Common myeloid progenitor, CD34-positive (primary cell): Measurements from ENCODE around the gene HRH3.

Experiments used
- CTCF ChIA-PET: fragments of 350-600 bp; sonication (Branson Sonifier 250); formaldehyde crosslinking; loops from one replicate; lab custom pipeline; 2021; ENCODE audit warnings: antibody characterized with exemption; lab: Charles Lee
- POLR2A ChIA-PET: fragments of 350-600 bp; sonication (Branson Sonifier 250); formaldehyde crosslinking; loops from one replicate; lab custom pipeline; 2021; ENCODE audit warnings: antibody characterized with exemption; lab: Charles Lee
- DNase-seq, 3 donors: peaks; one replicate each; pipeline versions ENCODE4 v3.0.0 to v3.0.0-alpha.2; 2013
- H3K27ac ChIP-seq, 2 experiments: 1 replicate in 1 of 2; 2 replicates in 1 of 2; pipeline ENCODE4 v1.7.0; 2013; ENCODE audit warnings: inconsistent platforms in 2 of 2, low read length in 2 of 2, mild to moderate bottlenecking in 2 of 2, low read depth in 1 of 2, moderate library complexity in 1 of 2; ENCODE audit not compliant: severe bottlenecking in 2 of 2, insufficient read depth in 1 of 2, poor library complexity in 1 of 2
- H3K27me3 ChIP-seq, 5 experiments: replicated peaks in 2 of 5; 1 replicate in 3 of 5; 2 replicates in 2 of 5; pipeline versions ENCODE4 v1.6.1 to v1.7.0; 2013; ENCODE audit warnings: low read length in 4 of 5, mild to moderate bottlenecking in 2 of 5, moderate library complexity in 2 of 5, inconsistent platforms in 1 of 5; ENCODE audit not compliant: insufficient read depth in 5 of 5, control insufficient read depth in 4 of 5
- H3K36me3 ChIP-seq, 4 experiments: 1 replicate in 2 of 4; 2 replicates in 2 of 4; pipeline versions ENCODE4 v1.6.1 to v1.7.0; 2013; ENCODE audit warnings: low read length in 3 of 4, control low read depth in 1 of 4, mild to moderate bottlenecking in 1 of 4; ENCODE audit not compliant: control insufficient read depth in 4 of 4, insufficient read depth in 4 of 4
- H3K4me1 ChIP-seq, 4 experiments: 1 replicate in 3 of 4; 2 replicates in 1 of 4; pipeline versions ENCODE4 v1.6.1 to v1.7.1; 2013; ENCODE audit warnings: low read length in 3 of 4, mild to moderate bottlenecking in 3 of 4, control low read depth in 1 of 4, inconsistent platforms in 1 of 4, moderate library complexity in 1 of 4; ENCODE audit not compliant: control insufficient read depth in 4 of 4, insufficient read depth in 4 of 4; ENCODE audit errors: control extremely low read depth in 1 of 4
- H3K4me3 ChIP-seq, 7 experiments: 1 replicate in 4 of 7; 2 replicates in 3 of 7; pipeline versions ENCODE4 v1.5.1 to v1.7.0; 2013; ENCODE audit warnings: mild to moderate bottlenecking in 7 of 7, low read length in 6 of 7, moderate library complexity in 6 of 7, inconsistent platforms in 2 of 7, low read depth in 2 of 7, control low read depth in 1 of 7; ENCODE audit not compliant: insufficient read depth in 4 of 7, control insufficient read depth in 1 of 7; ENCODE audit errors: extremely low read depth in 1 of 7
- H3K9me3 ChIP-seq, 5 experiments: 1 replicate in 4 of 5; 2 replicates in 1 of 5; pipeline versions ENCODE4 v1.6.1 to v1.7.1; 2013; ENCODE audit warnings: low read length in 4 of 5, mild to moderate bottlenecking in 2 of 5, inconsistent platforms in 1 of 5, low read depth in 1 of 5, moderate library complexity in 1 of 5; ENCODE audit not compliant: control insufficient read depth in 4 of 5, insufficient read depth in 2 of 5; ENCODE audit errors: control extremely low read depth in 1 of 5
- WGBS: methylation state at CpG from one replicate; pipeline ENCODE4 v1.1.5; 2013; ENCODE audit not compliant: insufficient coverage; 5-methylcytosine and 5-hydroxymethylcytosine counted together

The HRH3 gene

DNA sequence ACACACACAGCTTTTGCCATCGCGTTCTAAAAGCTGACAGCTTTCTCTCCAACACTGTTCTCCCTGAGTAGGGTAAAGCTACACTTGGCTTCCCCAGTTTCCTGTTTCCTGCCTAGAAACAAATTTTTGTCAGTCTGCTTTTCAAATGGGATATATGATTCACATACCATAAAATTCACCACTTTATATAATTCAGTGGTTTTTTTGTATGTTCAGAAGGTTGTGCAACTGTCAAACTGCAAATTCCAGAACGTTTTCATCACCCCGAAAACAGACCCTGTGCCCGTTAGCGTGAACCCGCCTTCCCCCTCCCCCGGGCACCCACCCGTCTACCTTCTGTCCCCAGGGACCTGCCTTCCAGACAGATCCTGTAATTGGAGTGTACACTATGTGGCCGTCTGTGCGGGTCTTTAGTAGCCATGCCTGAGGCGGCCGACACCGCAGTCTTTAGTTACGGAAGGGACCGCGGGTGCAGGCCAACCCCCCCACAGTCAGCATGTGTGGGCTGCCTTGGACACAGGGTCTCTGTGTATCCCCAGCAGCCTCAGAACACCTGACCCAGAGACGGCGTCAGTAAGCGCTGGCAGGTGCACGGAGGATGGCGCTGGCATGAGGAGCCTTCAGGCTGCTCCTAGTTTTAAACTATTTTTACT, 16.6 kb downstream of the HRH3 start:
- no peak for DNase-seq
- no peaks in the 10 kb centered on the region for H3K27me3 ChIP-seq
- no peak overlapping the region for H3K27ac ChIP-seq
- H3K4me1 ChIP-seq, result no peaks in the 10 kb centered on the region
- H3K36me3 ChIP-seq, result peaks cover 2 to 41% (median 27%) of the 10 kb centered on the region in 4 experiments
- no peak overlapping the region for H3K4me3 ChIP-seq
- ChIA-PET POLR2A (no interaction called here), CTCF (no interaction called here)
- WGBS, result 90% methylated on average over 17 of the region's 22 CpGs
- no peaks in the 10 kb centered on the region for H3K9me3 ChIP-seq

DNA sequence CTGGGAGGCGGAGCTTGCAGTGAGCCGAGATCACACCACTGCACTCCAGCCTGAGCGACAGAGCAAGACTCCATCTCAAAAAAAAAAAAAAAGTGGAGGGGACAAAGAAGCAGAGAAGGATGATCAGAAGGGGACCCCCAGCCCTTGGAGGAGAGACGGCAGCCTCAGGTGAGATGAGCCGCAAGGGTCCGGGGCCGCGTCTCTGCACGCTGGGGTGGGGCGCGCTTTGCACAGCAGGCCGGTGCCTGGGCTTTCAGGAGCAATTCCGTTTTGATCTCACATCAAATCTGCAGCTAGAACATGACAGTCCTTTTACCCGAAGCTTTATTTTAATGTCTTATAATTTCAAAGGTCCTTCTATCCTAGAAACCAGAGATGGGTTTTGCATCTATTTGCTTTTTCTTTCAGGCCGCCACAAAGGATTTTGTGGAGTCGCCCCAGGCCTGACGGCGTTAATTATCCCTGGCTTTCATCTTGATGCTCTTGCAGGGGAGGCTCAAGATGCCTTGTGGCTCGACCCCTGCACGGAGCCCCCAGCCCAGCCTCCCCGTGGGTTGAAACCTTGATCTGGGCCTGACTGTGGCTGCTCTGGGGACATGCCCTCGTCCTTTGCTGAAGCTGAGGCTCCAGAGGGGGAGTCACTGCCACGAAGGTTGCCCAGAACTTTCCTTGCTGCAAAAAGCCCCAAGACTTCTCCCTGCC, 17.3 kb downstream of the HRH3 start:
- Histone ChIP-seq H3K4me3 (no peak overlapping the region), H3K9me3 (no peaks in the 10 kb centered on the region), H3K27me3 (no peaks in the 10 kb centered on the region), H3K36me3 (peaks cover 2 to 47% (median 32%) of the 10 kb centered on the region in 4 experiments), H3K4me1 (no peaks in the 10 kb centered on the region), H3K27ac (no peak overlapping the region)
- 96% methylated on average over 23 of the region's 23 CpGs for WGBS
- ChIA-PET POLR2A (no interaction called here), CTCF (no interaction called here)
- DNase-seq, result no peak

DNA sequence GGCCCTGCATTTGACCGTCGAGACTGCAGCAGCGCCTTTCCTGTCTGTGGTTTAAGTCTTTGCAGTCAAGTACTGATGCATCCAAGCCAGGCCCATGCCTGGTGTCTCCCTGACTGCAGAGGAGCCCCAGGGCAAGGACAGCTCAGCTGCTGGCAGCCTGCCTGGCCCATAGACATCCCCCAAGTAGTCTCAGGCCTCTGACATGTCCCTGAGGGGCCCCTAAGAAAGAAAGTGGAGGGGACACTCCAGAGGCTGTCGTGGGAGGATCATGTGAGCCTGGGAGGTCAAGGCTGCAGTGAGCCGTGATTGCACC, 18.0 kb downstream of the HRH3 start:
- H3K4me1 ChIP-seq, result no peaks in the 10 kb centered on the region
- H3K27ac ChIP-seq, result no peak overlapping the region
- no peak for DNase-seq
- ChIA-PET CTCF (no interaction called here), POLR2A (no interaction called here)
- peaks cover 2 to 54% (median 31%) of the 10 kb centered on the region in 4 experiments for H3K36me3 ChIP-seq
- no peaks in the 10 kb centered on the region for H3K27me3 ChIP-seq
- 73% methylated on average over 5 of the region's 5 CpGs for WGBS
- no peaks in the 10 kb centered on the region for H3K9me3 ChIP-seq
- no peak overlapping the region for H3K4me3 ChIP-seq

DNA sequence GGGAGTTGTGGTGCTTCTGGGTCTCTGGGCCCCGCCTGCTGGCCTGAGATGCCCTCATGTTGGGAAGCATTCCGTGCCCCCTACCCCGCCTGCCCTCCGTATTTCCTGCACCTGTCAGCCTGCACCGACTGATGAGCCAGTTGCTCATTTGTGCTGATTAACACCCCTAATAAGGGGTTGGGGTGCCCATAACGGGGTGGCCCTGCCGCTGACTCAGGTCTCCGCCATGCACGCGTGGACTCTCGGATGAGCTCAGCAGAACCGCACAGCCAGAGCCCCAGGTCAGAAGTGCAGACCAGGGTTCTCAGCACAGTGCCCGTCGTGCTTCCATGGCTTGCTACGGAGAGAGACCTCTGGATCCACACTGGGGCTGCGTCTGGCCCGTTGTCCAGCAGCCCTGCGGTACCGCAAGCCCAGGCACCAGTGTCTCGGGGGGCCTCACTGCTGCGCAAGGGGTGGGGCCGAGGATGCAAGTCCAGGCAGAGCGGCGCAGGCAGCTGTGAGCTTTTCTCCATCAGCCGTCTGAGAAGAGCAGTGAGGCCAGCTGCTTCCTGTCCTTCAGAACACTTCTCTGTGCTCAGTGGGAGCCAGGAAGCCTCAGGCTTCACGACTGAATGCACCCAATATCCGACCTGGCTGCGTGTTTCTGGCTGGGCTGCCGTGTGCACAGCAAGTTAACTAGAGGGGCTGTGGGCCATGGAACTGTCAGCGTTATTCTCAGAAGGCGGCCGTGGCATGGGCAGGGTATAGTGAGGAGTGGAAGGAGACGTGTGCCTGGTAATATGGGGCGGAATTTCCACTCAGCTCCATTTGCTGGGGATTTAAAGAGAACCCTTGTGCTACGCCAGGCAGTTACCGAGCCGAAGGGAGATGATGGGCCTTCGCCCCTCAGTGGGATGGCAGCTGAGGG, 18.6 kb downstream of the HRH3 start:
- POLR2A ChIA-PET, result no interaction called here
- H3K4me1 ChIP-seq, result no peaks in the 10 kb centered on the region
- 93% methylated on average over 37 of the region's 38 CpGs for WGBS
- DNase-seq, result no peak
- H3K27ac ChIP-seq, result no peak overlapping the region
- CTCF ChIA-PET, result no interaction called here
- no peaks in the 10 kb centered on the region for H3K9me3 ChIP-seq
- no peak overlapping the region for H3K4me3 ChIP-seq
- H3K36me3 ChIP-seq, result peaks cover 2 to 55% (median 31%) of the 10 kb centered on the region in 4 experiments
- H3K27me3 ChIP-seq, result no peaks in the 10 kb centered on the region

DNA sequence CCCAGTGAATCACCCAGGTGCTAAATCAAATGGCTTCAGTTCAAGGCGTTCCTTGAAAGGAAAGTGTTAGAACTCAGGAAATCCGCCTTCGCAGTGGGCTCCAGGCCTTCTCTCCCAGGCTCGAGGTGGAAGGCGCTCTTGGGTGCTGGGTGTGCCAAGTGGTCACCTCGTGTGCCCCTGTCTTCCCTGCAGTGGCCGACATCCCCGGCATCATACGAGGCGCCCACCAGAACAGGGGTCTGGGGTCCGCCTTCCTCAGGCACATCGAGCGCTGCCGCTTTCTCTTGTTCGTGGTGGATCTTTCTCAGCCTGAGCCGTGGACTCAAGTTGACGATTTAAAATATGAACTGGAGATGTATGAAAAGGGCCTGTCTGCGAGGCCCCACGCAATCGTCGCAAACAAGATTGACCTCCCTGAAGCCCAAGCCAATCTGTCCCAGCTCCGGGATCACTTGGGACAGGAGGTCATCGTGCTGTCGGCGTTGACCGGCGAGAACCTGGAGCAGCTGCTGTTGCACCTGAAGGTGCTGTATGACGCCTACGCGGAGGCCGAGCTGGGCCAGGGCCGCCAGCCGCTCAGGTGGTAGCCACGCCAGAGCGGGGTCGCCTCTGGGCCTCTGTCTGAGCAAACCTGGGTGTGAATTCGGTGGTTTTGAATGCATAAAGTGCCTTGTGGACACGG, 19.4 kb downstream of the HRH3 start:
- Histone ChIP-seq H3K27ac (no peak overlapping the region), H3K36me3 (peaks cover 2 to 57% (median 34%) of the 10 kb centered on the region in 4 experiments), H3K4me1 (no peaks in the 10 kb centered on the region), H3K27me3 (no peaks in the 10 kb centered on the region), H3K4me3 (no peak overlapping the region), H3K9me3 (no peaks in the 10 kb centered on the region)
- POLR2A ChIA-PET, result no interaction called here
- CTCF ChIA-PET, result no interaction called here
- DNase-seq, result no peak
- WGBS, result 97% methylated on average over 33 of the region's 38 CpGs

DNA sequence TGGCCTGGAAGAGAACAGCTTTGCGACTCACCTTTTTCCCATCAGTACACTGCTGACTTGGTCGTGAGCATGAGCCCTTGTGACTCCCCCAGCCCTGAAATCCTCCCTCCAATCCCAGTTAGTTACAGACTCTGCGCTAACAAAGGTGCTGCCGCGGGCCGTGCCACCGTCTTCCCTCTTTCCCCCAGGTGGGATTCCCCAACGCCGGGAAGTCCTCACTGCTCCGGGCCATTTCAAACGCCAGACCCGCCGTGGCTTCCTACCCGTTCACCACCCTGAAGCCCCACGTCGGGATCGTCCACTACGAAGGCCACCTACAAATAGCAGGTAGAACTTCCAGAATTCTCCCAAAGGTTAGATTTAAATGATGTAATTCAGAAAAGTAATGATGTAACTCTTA, 21.1 kb downstream of the HRH3 start:
- H3K9me3 ChIP-seq, result no peaks in the 10 kb centered on the region
- peaks cover 2 to 58% (median 35%) of the 10 kb centered on the region in 4 experiments for H3K36me3 ChIP-seq
- CTCF ChIA-PET, result interaction anchor here (1.3 kb wide), 1 partner anchor 13 kb away, joined by 3 read pairs; no protein-coding TSS in a partner anchor
- H3K27ac ChIP-seq, result no peak overlapping the region
- POLR2A ChIA-PET, result no interaction called here
- no peaks in the 10 kb centered on the region for H3K4me1 ChIP-seq
- DNase-seq, result no peak
- WGBS, result 97% methylated on average over 14 of the region's 18 CpGs
- no peak overlapping the region for H3K4me3 ChIP-seq
- H3K27me3 ChIP-seq, result no peaks in the 10 kb centered on the region
